ENCODE data around the gene VIM.

VIM gene

GRCh38 chr10:17257466-17258321, 29.7 kb downstream of the VIM start:
- no peak overlapping the region for H2AFZ ChIP-seq (ENCODE audit: low read length)
- no peaks in the 10 kb centered on the region for H3F3A ChIP-seq (ENCODE audit: insufficient read depth, low read length)
- no peak overlapping the region for H3K4me2 ChIP-seq (ENCODE audit: low read length)
- no peaks in the 10 kb centered on the region for H3K4me1 ChIP-seq (ENCODE audit: insufficient read depth, low read length, severe bottlenecking)
- no peaks in the 10 kb centered on the region for H4K20me1 ChIP-seq (ENCODE audit: insufficient read depth, low read length)
- no peaks in the 10 kb centered on the region for H3K36me3 ChIP-seq (ENCODE audit: insufficient read depth, low read length)
- H3K9me2 ChIP-seq (ENCODE audit: low read depth, low read length), result no peaks in the 10 kb centered on the region
- TF ChIP-seq EZH2 (IDR thresholded peaks at IDR 0.05; ENCODE audit: borderline replicate concordance, low read length), result no peak
- TF ChIP-seq CTCF (IDR thresholded peaks at IDR 0.05; ENCODE audit: low read length), result peak; percentile 76
- H3K9ac ChIP-seq (ENCODE audit: low read length), result no peak overlapping the region
- no peak overlapping the region for H3K4me3 ChIP-seq (ENCODE audit: low read depth, low read length, poor library complexity, severe bottlenecking)
- no peaks in the 10 kb centered on the region for H3K27me3 ChIP-seq (ENCODE audit: insufficient read depth, low read length)
- no peak overlapping the region for H3K27ac ChIP-seq (ENCODE audit: low read depth, low read length, poor library complexity, severe bottlenecking)
- no peaks in the 10 kb centered on the region for H3K79me2 ChIP-seq (ENCODE audit: insufficient read depth, low read length)
- H3K9me3 ChIP-seq (ENCODE audit: low read length), result no peaks in the 10 kb centered on the region

GRCh38 chr10:17262502-17262901, 34.5 kb downstream of the VIM start:
- Histone ChIP-seq H3K4me3 (ENCODE audit: low read depth, low read length, poor library complexity, severe bottlenecking) (no peak overlapping the region), H3K9me3 (ENCODE audit: low read length) (peaks cover 5% of the 10 kb centered on the region; the same call in 1 of the 2 replicates), H4K20me1 (ENCODE audit: insufficient read depth, low read length) (no peaks in the 10 kb centered on the region), H3F3A (ENCODE audit: insufficient read depth, low read length) (no peaks in the 10 kb centered on the region), H3K27me3 (ENCODE audit: insufficient read depth, low read length) (no peaks in the 10 kb centered on the region), H3K79me2 (ENCODE audit: insufficient read depth, low read length) (no peaks in the 10 kb centered on the region), H3K9me2 (ENCODE audit: low read depth, low read length) (no peaks in the 10 kb centered on the region), H3K9ac (ENCODE audit: low read length) (no peak overlapping the region), H3K27ac (ENCODE audit: low read depth, low read length, poor library complexity, severe bottlenecking) (no peak overlapping the region), H3K36me3 (ENCODE audit: insufficient read depth, low read length) (no peaks in the 10 kb centered on the region), H2AFZ (ENCODE audit: low read length) (no peak overlapping the region), H3K4me2 (ENCODE audit: low read length) (no peak overlapping the region), H3K4me1 (ENCODE audit: insufficient read depth, low read length, severe bottlenecking) (no peaks in the 10 kb centered on the region)
- no peak for TF ChIP-seq CTCF (IDR thresholded peaks at IDR 0.05; ENCODE audit: low read length)
- TF ChIP-seq EZH2 (IDR thresholded peaks at IDR 0.05; ENCODE audit: borderline replicate concordance, low read length), result no peak

GRCh38 chr10:17263580-17263979, 35.5 kb downstream of the VIM start:
- Histone ChIP-seq H3K36me3 (ENCODE audit: insufficient read depth, low read length) (no peaks in the 10 kb centered on the region), H3K27me3 (ENCODE audit: insufficient read depth, low read length) (no peaks in the 10 kb centered on the region), H3K4me1 (ENCODE audit: insufficient read depth, low read length, severe bottlenecking) (no peaks in the 10 kb centered on the region), H3F3A (ENCODE audit: insufficient read depth, low read length) (no peaks in the 10 kb centered on the region), H3K9ac (ENCODE audit: low read length) (no peak overlapping the region), H3K27ac (ENCODE audit: low read depth, low read length, poor library complexity, severe bottlenecking) (no peak overlapping the region), H3K4me3 (ENCODE audit: low read depth, low read length, poor library complexity, severe bottlenecking) (no peak overlapping the region), H3K9me3 (ENCODE audit: low read length) (peaks cover 5% of the 10 kb centered on the region; the same call in 1 of the 2 replicates), H3K4me2 (ENCODE audit: low read length) (no peak overlapping the region), H2AFZ (ENCODE audit: low read length) (no peak overlapping the region), H3K9me2 (ENCODE audit: low read depth, low read length) (no peaks in the 10 kb centered on the region), H4K20me1 (ENCODE audit: insufficient read depth, low read length) (no peaks in the 10 kb centered on the region), H3K79me2 (ENCODE audit: insufficient read depth, low read length) (no peaks in the 10 kb centered on the region)
- TF ChIP-seq CTCF (IDR thresholded peaks at IDR 0.05; ENCODE audit: low read length) (no peak), EZH2 (IDR thresholded peaks at IDR 0.05; ENCODE audit: borderline replicate concordance, low read length) (no peak)
